ENCODE results near the gene GOSR2. TPM values are rescaled to one million over a fixed set of nuclear protein-coding genes. Genes with fewer than 3 reads are reported as not detected.
"Not testable (repeated sequence)": the region's sequence is repeated elsewhere in the genome, so short reads cannot be mapped to it uniquely, and the experiment has no call there.

GOSR2 gene
- total RNA-seq, 3 donors from 2014 or later: 41.0 to 57.7 (median 50.9) TPM

DNA sequence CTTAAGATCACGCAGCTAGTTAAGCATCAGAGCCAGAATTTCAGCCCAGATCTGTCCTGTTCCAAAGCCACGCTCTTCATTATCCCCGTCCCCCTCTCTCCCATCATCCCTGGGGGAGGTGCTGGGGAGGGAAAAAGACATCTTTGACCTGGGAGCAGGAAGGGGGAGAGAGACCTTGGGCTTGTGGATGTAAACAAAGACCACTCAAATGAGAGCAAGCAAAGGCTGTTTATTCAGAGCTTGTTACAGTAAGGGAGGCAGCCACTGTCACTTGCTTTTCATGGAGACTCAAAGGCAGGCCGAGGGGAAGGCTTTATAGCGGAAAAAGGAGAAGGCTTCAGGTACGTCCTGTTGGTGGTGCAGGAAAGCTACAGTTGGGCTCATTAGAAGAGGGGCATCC is 59.6 kb downstream of the GOSR2 start:
- Histone ChIP-seq H3K4me1 (peaks cover 10 to 16% of the 10 kb centered on the region in 2 donors), H3K9me3 (no peaks in the 10 kb centered on the region), H3K27me3 (peaks cover 0 to 20% of the 10 kb centered on the region in 2 donors), H3K4me3 (no peak overlapping the region), H3K36me3 (no peaks in the 10 kb centered on the region), H3K27ac (no peak overlapping the region)
- TF ChIP-seq POLR2A (IDR thresholded peaks at IDR 0.05): no peak
- TF ChIP-seq CTCF (IDR thresholded peaks at IDR 0.05): no peak
- no peak for TF ChIP-seq POLR2AphosphoS5 (IDR thresholded peaks at IDR 0.05)
- intact Hi-C loops (cut with DNase I; ENCODE audit: low total_unique reads): no loop called here
- DNase-seq (ENCODE audit: low spot score in 2 of 2): no peak

GRCh38 chr17:46983782-46984181 is 60.8 kb downstream of the GOSR2 start:
- intact Hi-C loops (cut with DNase I; ENCODE audit: low total_unique reads): no loop called here
- Histone ChIP-seq H3K9me3 (no peaks in the 10 kb centered on the region), H3K27ac (no peak overlapping the region), H3K4me3 (no peak overlapping the region), H3K4me1 (peaks cover 4 to 8% of the 10 kb centered on the region in 2 donors), H3K27me3 (peaks cover 0 to 9% of the 10 kb centered on the region in 2 donors), H3K36me3 (no peaks in the 10 kb centered on the region)
- no peak for DNase-seq (ENCODE audit: low spot score in 2 of 2)
- TF ChIP-seq POLR2AphosphoS5 (IDR thresholded peaks at IDR 0.05) (no peak), CTCF (IDR thresholded peaks at IDR 0.05) (no peak), POLR2A (IDR thresholded peaks at IDR 0.05) (no peak)

- peaks cover 0 to 4% of the 10 kb centered on the region in 2 donors for H3K27me3 ChIP-seq
- DNase-seq (ENCODE audit: low spot score in 2 of 2): no peak
- peaks cover 0 to 2% of the 10 kb centered on the region in 2 donors for H3K4me1 ChIP-seq
- H3K27ac ChIP-seq: no peak overlapping the region
- intact Hi-C loops (cut with DNase I; ENCODE audit: low total_unique reads): no loop called here
- no peaks in the 10 kb centered on the region for H3K36me3 ChIP-seq
- no peaks in the 10 kb centered on the region for H3K9me3 ChIP-seq
- no peak overlapping the region for H3K4me3 ChIP-seq
- TF ChIP-seq CTCF (IDR thresholded peaks at IDR 0.05): no peak
- no peak for TF ChIP-seq POLR2AphosphoS5 (IDR thresholded peaks at IDR 0.05)
- TF ChIP-seq POLR2A (IDR thresholded peaks at IDR 0.05): no peak
Observed at GRCh38 chr17:46984341-46984740, 61.4 kb downstream of the GOSR2 start.

DNA sequence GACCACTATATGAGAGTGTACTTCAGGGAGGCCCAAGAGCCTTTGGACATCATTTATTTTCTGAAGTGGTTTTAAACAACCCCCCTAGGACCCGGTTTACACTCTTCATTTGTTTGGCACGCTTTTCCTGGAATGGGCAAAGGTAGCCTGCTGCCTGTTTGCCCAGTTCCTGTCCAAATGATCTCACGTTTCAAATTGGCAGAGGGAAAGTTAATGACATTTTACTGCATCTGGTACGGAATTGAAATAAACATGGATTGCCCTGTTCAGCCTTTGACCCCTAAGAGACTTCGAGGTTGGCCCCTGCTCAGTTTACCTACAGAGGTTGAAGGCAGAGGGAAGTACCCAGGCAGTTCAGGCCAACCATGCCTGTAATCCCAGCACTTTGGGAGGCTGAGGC is 61.9 kb downstream of the GOSR2 start:
- Histone ChIP-seq H3K4me1 (no peaks in the 10 kb centered on the region), H3K9me3 (no peaks in the 10 kb centered on the region), H3K27me3 (peaks cover 0 to 3% of the 10 kb centered on the region in 2 donors), H3K27ac (no peak overlapping the region), H3K36me3 (no peaks in the 10 kb centered on the region), H3K4me3 (no peak overlapping the region)
- no peak for DNase-seq (ENCODE audit: low spot score in 2 of 2)
- TF ChIP-seq POLR2AphosphoS5 (IDR thresholded peaks at IDR 0.05) (no peak), POLR2A (IDR thresholded peaks at IDR 0.05) (no peak), CTCF (IDR thresholded peaks at IDR 0.05) (no peak)
- intact Hi-C loops (cut with DNase I; ENCODE audit: low total_unique reads): no loop called here

DNA sequence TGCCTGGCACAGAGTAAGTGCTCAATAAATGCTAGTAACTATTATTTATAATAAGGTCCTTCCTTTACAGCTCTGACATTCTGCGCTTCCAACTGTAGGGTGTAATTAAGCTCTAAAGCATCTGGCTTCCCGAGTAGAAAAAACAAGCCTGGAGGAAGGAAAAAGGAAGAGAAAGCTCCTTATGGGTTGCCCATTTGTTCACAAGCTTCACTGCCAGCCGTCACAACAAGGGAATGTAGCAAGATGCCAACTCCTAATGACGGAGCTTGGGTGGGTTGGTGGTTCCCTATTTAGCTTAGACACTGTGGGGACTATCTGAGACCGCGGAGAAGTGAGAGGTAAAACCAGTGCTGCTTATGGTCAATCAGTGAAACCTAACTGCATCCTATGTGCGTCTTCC is 63.4 kb downstream of the GOSR2 start:
- TF ChIP-seq POLR2A (IDR thresholded peaks at IDR 0.05): no peak
- TF ChIP-seq CTCF (IDR thresholded peaks at IDR 0.05): no peak
- no peak for TF ChIP-seq POLR2AphosphoS5 (IDR thresholded peaks at IDR 0.05)
- Histone ChIP-seq H3K27ac (no peak overlapping the region), H3K27me3 (no peaks in the 10 kb centered on the region), H3K4me1 (no peaks in the 10 kb centered on the region), H3K36me3 (no peaks in the 10 kb centered on the region), H3K9me3 (no peaks in the 10 kb centered on the region), H3K4me3 (no peak overlapping the region)
- intact Hi-C loops (cut with DNase I; ENCODE audit: low total_unique reads): no loop called here
- no peak for DNase-seq (ENCODE audit: low spot score in 2 of 2)

DNA sequence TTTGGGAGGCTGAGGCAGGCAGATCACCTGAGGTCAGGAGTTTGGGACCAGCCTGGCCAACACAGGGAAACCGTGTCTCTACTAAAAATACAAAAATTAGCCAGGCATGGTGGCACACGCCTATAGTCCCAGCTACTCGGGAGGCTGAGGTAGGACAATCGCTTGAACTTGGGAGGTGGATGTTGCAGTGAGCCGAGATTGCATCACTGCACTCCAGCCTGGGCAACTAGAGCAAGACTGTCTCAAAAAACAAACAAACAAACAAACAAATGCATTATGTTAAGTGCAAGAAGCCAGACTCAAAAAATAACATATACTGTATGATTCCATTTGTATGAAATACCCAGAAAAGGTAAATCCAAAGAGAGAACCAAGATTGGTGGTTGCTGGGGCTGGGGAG is 65.0 kb downstream of the GOSR2 start:
- H3K36me3 ChIP-seq; DNase-seq (ENCODE audit: low spot score in 2 of 2); intact Hi-C loops (cut with DNase I; ENCODE audit: low total_unique reads); H3K9me3 ChIP-seq; H3K4me3 ChIP-seq; H3K27me3 ChIP-seq; H3K4me1 ChIP-seq; H3K27ac ChIP-seq: not testable (repeated sequence)

Data from breast epithelium (tissue), 4 donors.